OCI-LY3 (cell line): ENCODE results near the gene GAPDH.

ENCODE experiments used
- H2AFZ ChIP-seq: fragments of 200-600, 300-600 bp; shearing (Covaris generic); 2 replicates; pipeline ENCODE4 v1.6.0; 2014; ENCODE audit warnings: antibody characterized with exemption, low read depth, low read length
- H3K27ac ChIP-seq: fragments of 200-600, 300-600 bp; sonication (generic); 2 replicates; pipeline ENCODE4 v1.5.1; 2014; ENCODE audit warnings: mild to moderate bottlenecking, low read length, moderate library complexity, mixed read lengths
- H3K27me3 ChIP-seq: fragments of 200-600, 300-600 bp; sonication (generic); 2 replicates; pipeline ENCODE4 v1.6.1; 2014; ENCODE audit warnings: low read depth, low read length, mixed read lengths
- H3K36me3 ChIP-seq: fragments of 200-600, 300-600 bp; sonication (generic); replicated peaks from 2 replicates; pipeline ENCODE3; 2014; ENCODE audit warnings: low read depth, low read length, mixed read lengths
- H3K4me1 ChIP-seq: fragments of 300-600, 200-600 bp; sonication (generic); 2 replicates; pipeline ENCODE4 v1.6.1; 2014; ENCODE audit warnings: low read length, mixed read lengths
- H3K4me2 ChIP-seq: fragments of 200-600, 300-600 bp; sonication (generic); 2 replicates; pipeline ENCODE4 v1.6.1; 2014; ENCODE audit warnings: low read length, mixed read lengths
- H3K4me3 ChIP-seq: fragments of 300-600, 200-600 bp; sonication (generic); 2 replicates; pipeline ENCODE4 v1.5.1; 2014; ENCODE audit warnings: antibody characterized with exemption, mild to moderate bottlenecking, low read length, moderate library complexity
- H3K79me2 ChIP-seq: fragments of 300-600, 200-600 bp; shearing (Covaris generic); 2 replicates; pipeline ENCODE4 v1.6.1; 2014; ENCODE audit warnings: mild to moderate bottlenecking, low read length, mixed read lengths
- H3K9ac ChIP-seq: fragments of 300-600, 200-600 bp; shearing (Covaris generic); 2 replicates; pipeline ENCODE4 v1.6.0; 2014; ENCODE audit warnings: mild to moderate bottlenecking, low read length, moderate library complexity
- H3K9me3 ChIP-seq: fragments of 200-600, 300-600 bp; shearing (Covaris generic); 2 replicates; pipeline ENCODE4 v1.6.1; 2014; ENCODE audit warnings: low read length, mixed read lengths; ENCODE audit not compliant: insufficient read depth
- H4K20me1 ChIP-seq: fragments of 200-600, 300-600 bp; sonication (generic); 2 replicates; pipeline ENCODE4 v1.6.1; 2016; ENCODE audit warnings: low read length, mixed read lengths; ENCODE audit not compliant: insufficient read depth
- CTCF ChIP-seq: fragments of 200-600, 300-600 bp; sonication (generic); IDR thresholded peaks from 2 replicates; pipeline ENCODE4 v1.5.1; 2014; ENCODE audit warnings: antibody characterized with exemption, low read length, low read depth
- EZH2phosphoT487 ChIP-seq: fragments of 200-600 bp; shearing (Covaris generic); IDR thresholded peaks from 2 replicates; pipeline ENCODE4 v1.6.1; 2018; ENCODE audit warnings: antibody characterized with exemption, mixed run types, low read depth

The GAPDH gene

GRCh38 chr12:6500466-6500865, 33.9 kb upstream of the GAPDH start:
- Histone ChIP-seq H4K20me1 (peaks cover 3% of the 10 kb centered on the region; the same call in 1 of the 2 replicates), H3K4me3 (no peak overlapping the region), H3K9me3 (no peaks in the 10 kb centered on the region), H3K27ac (no peak overlapping the region), H3K4me2 (no peak overlapping the region), H3K79me2 (peaks cover 81% of the 10 kb centered on the region), H2AFZ (no peak overlapping the region), H3K27me3 (no peaks in the 10 kb centered on the region), H3K9ac (no peak overlapping the region), H3K36me3 (peaks cover 53% of the 10 kb centered on the region), H3K4me1 (peaks cover 3% of the 10 kb centered on the region)
- TF ChIP-seq CTCF: no peak
- TF ChIP-seq EZH2phosphoT487: no peak

- H4K20me1 ChIP-seq: 0 out of 2 replicates have a peak, but pooled peaks cover 3% of the 10 kb centered on the region
Observed at GRCh38 chr12:6507102-6507998, 27.0 kb upstream of the GAPDH start.

GRCh38 chr12:6508087-6508486, 26.2 kb upstream of the GAPDH start:
- peaks cover 58% of the 10 kb centered on the region for H3K79me2 ChIP-seq
- H3K4me3 ChIP-seq: no peak overlapping the region
- no peak overlapping the region for H2AFZ ChIP-seq
- H3K27ac ChIP-seq: no peak overlapping the region
- H3K27me3 ChIP-seq: no peaks in the 10 kb centered on the region
- H3K9me3 ChIP-seq: no peaks in the 10 kb centered on the region
- TF ChIP-seq EZH2phosphoT487 (no peak), CTCF (no peak)
- H4K20me1 ChIP-seq: 0 out of 2 replicates have a peak, but pooled peaks cover 3% of the 10 kb centered on the region
- no peaks in the 10 kb centered on the region for H3K4me1 ChIP-seq
- peaks cover 40% of the 10 kb centered on the region for H3K36me3 ChIP-seq
- H3K9ac ChIP-seq: no peak overlapping the region
- no peak overlapping the region for H3K4me2 ChIP-seq

More at GRCh38 chr12:6507102-6507998, 27.0 kb upstream of the GAPDH start:
- Histone ChIP-seq H3K27ac (no peak overlapping the region), H3K9ac (no peak overlapping the region), H3K36me3 (peaks cover 35% of the 10 kb centered on the region), H3K27me3 (no peaks in the 10 kb centered on the region), H3K79me2 (peaks cover 63% of the 10 kb centered on the region), H3K4me3 (no peak overlapping the region), H2AFZ (no peak overlapping the region), H3K4me2 (no peak overlapping the region), H3K4me1 (no peaks in the 10 kb centered on the region), H3K9me3 (no peaks in the 10 kb centered on the region)
- TF ChIP-seq CTCF (no peak), EZH2phosphoT487 (no peak)

- H3K4me1 ChIP-seq: no peaks in the 10 kb centered on the region
- peaks cover 75% of the 10 kb centered on the region for H3K36me3 ChIP-seq
Observed at GRCh38 chr12:6520186-6520585, 14.1 kb upstream of the GAPDH start.

More at GRCh38 chr12:6520186-6520585, 14.1 kb upstream of the GAPDH start:
- H3K9ac ChIP-seq: no peak overlapping the region
- H2AFZ ChIP-seq: no peak overlapping the region
- H3K4me2 ChIP-seq: no peak overlapping the region
- no peaks in the 10 kb centered on the region for H3K9me3 ChIP-seq
- H3K27ac ChIP-seq: no peak overlapping the region
- H3K27me3 ChIP-seq: no peaks in the 10 kb centered on the region
- H3K79me2 ChIP-seq: no peaks in the 10 kb centered on the region
- TF ChIP-seq CTCF: no peak
- no peak for TF ChIP-seq EZH2phosphoT487
- H3K4me3 ChIP-seq: no peak overlapping the region
- no peaks in the 10 kb centered on the region for H4K20me1 ChIP-seq
